Measurements from ENCODE around the gene PRKD1. TPM values are rescaled to one million over a fixed set of nuclear protein-coding genes. Genes with fewer than 3 reads are reported as not detected.
"Not testable (repeated sequence)": the region's sequence is repeated elsewhere in the genome, so short reads cannot be mapped to it uniquely, and the experiment has no call there.

Gene PRKD1
- total RNA-seq, 2 experiments from 2014 or later = not detected

- ChIA-PET POLR2A (no interaction called here), CTCF (no interaction called here)
These were observed 22.1 kb downstream of the PRKD1 start for GRCh38 chr14:29905543-29905942.

GRCh38 chr14:29900609-29901350 is 26.9 kb downstream of the PRKD1 start:
- CTCF ChIA-PET = no interaction called here

DNA sequence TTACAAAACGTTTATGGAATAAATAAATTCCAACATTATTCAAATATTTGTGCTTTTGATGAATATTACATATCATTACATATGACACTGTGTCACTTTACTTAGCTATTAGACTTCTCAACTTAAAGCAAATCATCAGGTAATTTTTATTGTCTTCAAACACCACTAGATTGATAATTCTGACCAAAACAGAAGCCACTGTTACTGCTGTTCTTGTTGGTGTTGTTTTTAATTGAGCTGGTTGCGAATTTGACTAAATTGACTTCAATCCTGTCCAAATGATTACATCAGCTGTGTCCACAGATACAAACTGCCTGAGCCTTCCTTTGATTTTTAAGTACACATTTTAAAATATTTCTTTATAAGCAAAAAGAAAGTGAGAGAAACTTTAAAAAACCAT is 29.2 kb downstream of the PRKD1 start:
- ChIA-PET CTCF (no interaction called here), POLR2A (no interaction called here)

More at GRCh38 chr14:29900609-29901350, 26.9 kb downstream of the PRKD1 start:
- POLR2A ChIA-PET = no interaction called here

DNA sequence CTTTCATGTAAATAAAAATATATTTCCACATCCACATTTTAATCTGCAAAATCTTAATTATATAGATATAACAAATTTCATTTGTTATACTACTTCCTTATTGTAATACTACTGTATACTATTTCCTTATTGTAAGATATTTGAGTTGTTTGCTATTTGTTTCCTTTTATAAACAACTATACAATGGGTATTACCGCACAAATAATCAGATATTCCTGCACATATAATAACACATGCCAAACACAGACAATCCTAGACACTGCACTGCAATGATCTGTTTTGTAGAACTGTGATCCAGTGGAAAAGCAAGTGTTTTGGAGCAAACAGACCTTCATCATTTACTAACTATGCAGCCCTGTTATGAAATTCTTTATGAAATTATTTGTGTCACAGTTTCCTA is 30.5 kb downstream of the PRKD1 start:
- ChIA-PET POLR2A (no interaction called here), CTCF (no interaction called here)

DNA sequence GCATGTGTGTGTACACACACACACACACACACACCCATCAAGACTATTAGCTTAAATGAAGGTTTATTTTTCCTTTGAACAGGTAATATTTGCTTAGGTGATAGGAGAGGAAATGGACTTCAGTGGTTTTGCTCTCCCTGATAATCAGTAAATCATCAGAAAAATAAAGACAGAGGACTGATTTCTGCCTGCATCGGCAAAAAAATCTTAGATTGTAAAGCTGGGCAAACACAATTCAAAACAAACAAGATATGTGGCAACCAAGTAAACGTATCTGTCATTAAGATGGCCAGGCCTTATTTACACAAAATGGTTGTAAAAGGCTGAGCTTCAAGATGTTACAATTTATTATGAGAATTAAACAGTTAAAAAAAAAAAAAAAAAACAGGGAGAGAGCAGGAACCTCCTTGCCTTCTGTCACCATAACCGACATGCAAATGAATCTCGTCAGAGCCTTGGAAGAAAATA is 31.3 kb downstream of the PRKD1 start:
- ChIA-PET CTCF (no interaction called here), POLR2A (no interaction called here)

GRCh38 chr14:29895591-29896083 is 32.0 kb downstream of the PRKD1 start:
- ChIA-PET CTCF (no interaction called here), POLR2A (no interaction called here)

- POLR2A ChIA-PET = no interaction called here
These were observed 33.7 kb downstream of the PRKD1 start for GRCh38 chr14:29893989-29894388.

DNA sequence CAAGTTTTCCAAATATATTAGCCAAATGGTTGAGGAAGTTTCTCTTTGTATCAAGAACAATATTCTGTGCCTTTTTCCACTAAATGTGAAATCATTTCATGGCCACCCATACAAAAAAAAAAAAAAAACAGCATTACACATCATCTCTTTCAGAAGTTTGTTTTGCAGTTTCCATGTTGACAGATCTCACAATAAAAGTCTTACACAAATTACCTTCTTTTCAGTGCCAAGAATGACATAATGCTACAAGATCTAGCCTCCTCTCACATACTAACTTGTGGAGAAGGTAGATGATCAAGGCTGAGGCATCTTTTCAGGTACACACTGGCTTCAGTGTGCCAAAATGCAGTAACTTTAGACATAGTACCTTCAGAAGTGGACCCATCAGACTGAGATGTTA is 35.3 kb downstream of the PRKD1 start:
- POLR2A ChIA-PET = no interaction called here
- CTCF ChIA-PET = no interaction called here

More at GRCh38 chr14:29893989-29894388, 33.7 kb downstream of the PRKD1 start:
- CTCF ChIA-PET = no interaction called here

DNA sequence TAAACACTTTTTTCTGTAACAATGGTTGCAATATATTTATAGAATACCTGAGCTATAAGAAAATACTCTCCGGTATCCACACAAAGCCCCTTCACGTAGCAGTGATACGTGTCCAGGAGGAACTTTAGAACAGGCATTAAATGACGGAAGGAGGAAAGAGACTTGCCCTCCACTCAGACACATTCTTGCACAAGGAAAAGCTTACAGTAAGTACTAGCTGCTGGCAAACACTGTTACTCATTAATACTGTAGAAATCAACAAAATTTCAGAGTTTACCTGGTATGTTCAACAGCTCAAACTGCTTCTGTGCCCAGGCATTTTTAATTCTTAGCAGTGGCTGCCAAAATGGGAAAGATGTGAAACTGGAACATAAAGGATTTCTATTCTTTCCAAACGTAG is 41.7 kb downstream of the PRKD1 start:
- CTCF ChIA-PET = no interaction called here
- POLR2A ChIA-PET = no interaction called here

DNA sequence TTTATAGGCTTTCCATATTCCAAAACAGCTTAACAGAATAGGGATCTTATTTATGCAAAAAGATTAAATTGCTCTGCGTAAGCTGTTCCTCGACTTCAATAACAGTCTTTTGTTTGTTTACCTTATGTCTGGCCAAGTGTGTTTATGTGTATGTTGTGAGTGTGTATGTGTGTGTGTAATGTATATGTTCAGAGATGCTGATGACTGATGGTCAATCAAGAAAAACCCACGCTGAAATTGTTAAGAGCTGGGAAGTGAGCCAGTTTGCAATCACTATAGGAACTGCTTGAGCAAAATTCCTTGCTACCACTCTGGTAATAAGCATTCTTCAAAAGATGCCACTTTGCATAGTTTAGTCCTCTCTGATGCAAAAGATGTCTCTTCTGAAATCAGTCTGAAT is 59.6 kb downstream of the PRKD1 start:
- ChIA-PET POLR2A (no interaction called here), CTCF (no interaction called here)

GRCh38 chr14:29865299-29865698 is 62.3 kb downstream of the PRKD1 start:
- ChIA-PET CTCF (no interaction called here), POLR2A (no interaction called here)

DNA sequence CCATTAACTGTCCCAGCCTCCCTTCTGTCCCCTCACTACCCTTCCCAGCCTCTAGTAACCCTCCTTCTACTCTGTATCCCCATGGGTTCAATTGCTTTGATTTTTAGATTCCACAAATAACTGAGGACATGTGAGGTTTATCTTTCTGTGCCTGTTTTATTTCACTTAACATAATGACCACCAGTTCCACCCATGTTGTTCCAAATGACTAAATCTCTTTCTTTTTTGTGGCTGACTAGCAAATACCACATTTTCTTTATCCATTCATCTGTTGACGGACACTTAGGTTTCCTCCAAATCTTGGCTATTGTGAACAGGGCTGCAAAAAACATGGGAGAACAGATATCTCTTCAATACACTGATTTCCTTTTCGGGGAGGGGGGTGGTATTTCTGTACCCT is 65.7 kb downstream of the PRKD1 start:
- CTCF ChIA-PET = no interaction called here
- POLR2A ChIA-PET = no interaction called here

GRCh38 chr14:29858299-29858698 is 69.3 kb downstream of the PRKD1 start:
- ChIA-PET POLR2A (no interaction called here), CTCF (no interaction called here)

- ChIA-PET POLR2A (no interaction called here), CTCF (no interaction called here)
These were observed 70.1 kb downstream of the PRKD1 start for GRCh38 chr14:29857551-29857950.

GRCh38 chr14:29856516-29856915 is 71.1 kb downstream of the PRKD1 start:
- CTCF ChIA-PET = no interaction called here

DNA sequence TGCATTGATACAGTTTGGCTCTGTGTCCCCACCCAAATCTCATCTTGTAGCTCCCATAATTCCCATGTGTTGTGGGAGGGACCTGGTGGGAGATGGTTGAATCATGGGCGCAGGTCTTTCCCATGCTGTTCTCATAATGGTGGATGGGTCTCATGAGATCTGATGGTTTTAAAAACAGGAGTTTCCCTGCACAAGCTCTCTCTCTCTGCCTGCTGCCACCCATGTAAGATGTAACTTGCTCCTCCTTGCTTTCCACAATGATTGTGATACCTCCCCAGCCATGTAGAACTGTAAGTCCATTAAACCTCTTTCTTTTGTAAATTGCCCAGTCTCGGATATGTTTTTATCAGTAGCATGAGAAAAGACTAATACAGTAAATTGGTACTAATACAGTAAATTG is 74.0 kb downstream of the PRKD1 start:
- CTCF ChIA-PET, POLR2A ChIA-PET: not testable (repeated sequence)

More at GRCh38 chr14:29856516-29856915, 71.1 kb downstream of the PRKD1 start:
- POLR2A ChIA-PET = no interaction called here

GRCh38 chr14:29853272-29853671 is 74.4 kb downstream of the PRKD1 start:
- CTCF ChIA-PET = no interaction called here
- POLR2A ChIA-PET = no interaction called here

- ChIA-PET POLR2A (no interaction called here), CTCF (no interaction called here)
These were observed 76.2 kb downstream of the PRKD1 start for GRCh38 chr14:29851397-29851796.

DNA sequence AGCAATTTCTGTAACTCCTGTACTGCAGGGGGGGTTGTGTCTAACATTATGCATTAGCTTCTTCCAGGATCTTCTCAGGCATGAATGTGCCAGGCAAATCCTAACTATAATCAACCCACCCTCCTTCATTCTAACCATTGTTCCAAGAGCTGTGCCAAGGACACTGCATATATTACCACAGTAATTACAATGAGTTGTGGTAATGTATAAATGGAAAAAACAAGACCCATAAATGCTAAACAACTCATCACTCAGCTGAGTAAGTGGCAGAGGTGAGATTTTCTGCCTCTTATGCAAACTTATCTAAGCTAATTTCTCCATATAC is 80.6 kb downstream of the PRKD1 start:
- ChIA-PET POLR2A (no interaction called here), CTCF (no interaction called here)

DNA sequence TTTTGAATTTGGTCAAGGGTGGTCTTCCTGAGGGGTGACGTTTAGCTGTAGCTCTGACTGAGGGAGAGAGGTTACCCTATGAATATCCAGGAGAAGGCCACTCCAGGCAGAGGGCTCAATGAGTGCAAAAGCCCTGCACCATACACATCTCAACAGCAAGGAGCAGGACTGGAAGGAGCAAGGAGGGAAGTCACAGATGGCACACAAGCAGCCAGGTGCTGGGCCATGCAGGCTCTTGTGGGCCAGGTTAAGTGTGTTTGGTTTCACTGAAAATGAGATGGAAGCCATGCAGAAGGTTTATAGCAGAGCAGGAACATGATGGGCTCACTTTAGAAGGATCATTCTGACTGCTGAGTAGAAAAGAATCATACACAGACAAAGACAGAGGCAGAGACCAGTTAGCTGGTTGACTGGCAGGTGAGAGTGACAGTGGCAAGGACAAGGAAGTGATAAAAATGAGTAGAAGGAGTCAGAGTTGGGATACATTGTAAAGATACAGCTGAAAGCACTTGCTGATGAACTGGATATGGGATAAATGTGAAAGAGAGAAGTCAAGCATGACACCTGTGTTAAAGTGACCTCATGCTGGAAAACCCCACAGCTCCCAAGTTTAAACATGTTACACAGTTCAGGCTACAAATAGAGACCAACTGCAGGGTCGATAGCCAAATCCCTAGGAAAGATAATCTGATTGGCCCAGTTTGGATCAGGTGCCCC is 81.2 kb downstream of the PRKD1 start:
- CTCF ChIA-PET = no interaction called here
- POLR2A ChIA-PET = no interaction called here

DNA sequence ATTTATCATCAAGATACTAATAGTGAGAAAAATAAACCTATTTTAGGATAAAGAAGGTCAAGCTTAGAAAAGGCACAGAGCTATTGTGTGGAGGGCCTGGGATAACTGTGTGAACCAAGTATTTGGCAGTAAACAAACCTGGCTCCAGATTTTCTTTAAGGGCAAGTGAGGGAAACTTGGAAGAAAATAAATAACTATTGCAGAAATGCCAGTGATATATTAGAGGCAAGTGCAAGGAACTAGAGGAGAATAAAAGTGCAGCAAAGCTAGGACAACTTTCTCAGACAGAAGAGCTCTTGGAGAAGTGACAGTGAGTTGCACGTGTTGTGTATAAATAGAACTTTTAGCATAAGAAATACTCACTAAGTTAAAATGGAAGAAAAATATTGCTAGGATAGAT is 83.7 kb downstream of the PRKD1 start:
- CTCF ChIA-PET = no interaction called here
- POLR2A ChIA-PET = no interaction called here

DNA sequence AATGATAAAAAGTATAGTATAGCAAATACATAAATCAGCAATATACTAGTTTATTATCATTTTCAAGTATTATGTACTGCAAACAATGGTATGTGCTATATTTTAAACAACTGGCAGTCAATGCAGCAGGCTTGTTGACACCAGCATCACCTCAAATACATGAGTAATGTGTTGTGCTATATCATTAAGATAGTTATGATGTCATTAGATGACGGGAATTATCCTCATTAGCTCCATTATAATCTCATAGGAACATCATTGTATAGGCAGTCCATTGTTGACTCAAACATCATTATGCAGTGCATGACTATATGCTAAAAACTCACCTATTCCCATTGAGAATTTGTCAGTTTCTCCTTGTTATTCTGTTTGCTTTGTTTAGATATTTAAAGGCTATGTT is 85.4 kb downstream of the PRKD1 start:
- ChIA-PET CTCF (no interaction called here), POLR2A (no interaction called here)

Measured in activated CD8-positive, alpha-beta memory T cell treated with anti-CD3 and anti-CD28 coated beads for 36 hours (primary cell).